Measurements from ENCODE around the gene SMU1.
"Not testable (repeated sequence)": the region's sequence is repeated elsewhere in the genome, so short reads cannot be mapped to it uniquely, and the experiment has no call there.

- TF ChIP-seq POLR2AphosphoS5 (IDR thresholded peaks at IDR 0.05): not testable (repeated sequence)
- TF ChIP-seq, protein P1, sequence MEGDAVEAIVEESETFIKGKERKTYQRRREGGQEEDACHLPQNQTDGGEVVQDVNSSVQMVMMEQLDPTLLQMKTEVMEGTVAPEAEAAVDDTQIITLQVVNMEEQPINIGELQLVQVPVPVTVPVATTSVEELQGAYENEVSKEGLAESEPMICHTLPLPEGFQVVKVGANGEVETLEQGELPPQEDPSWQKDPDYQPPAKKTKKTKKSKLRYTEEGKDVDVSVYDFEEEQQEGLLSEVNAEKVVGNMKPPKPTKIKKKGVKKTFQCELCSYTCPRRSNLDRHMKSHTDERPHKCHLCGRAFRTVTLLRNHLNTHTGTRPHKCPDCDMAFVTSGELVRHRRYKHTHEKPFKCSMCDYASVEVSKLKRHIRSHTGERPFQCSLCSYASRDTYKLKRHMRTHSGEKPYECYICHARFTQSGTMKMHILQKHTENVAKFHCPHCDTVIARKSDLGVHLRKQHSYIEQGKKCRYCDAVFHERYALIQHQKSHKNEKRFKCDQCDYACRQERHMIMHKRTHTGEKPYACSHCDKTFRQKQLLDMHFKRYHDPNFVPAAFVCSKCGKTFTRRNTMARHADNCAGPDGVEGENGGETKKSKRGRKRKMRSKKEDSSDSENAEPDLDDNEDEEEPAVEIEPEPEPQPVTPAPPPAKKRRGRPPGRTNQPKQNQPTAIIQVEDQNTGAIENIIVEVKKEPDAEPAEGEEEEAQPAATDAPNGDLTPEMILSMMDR (IDR thresholded peaks at IDR 0.05): not testable (repeated sequence)
Measured at GRCh38 chr9:33000682-33001055, 75.8 kb downstream of the SMU1 start.
